Measurements from ENCODE around the gene ANXA8.

- TF ChIP-seq POLR2AphosphoS5 (IDR thresholded peaks at IDR 0.05) (no peak), TAF1 (IDR thresholded peaks at IDR 0.05; ENCODE audit: low read depth) (no peak), EZH2 (IDR thresholded peaks at IDR 0.05; ENCODE audit: borderline replicate concordance, insufficient read depth, low read length, poor library complexity, severe bottlenecking) (no peak)
- TF ChIP-seq, protein P1, sequence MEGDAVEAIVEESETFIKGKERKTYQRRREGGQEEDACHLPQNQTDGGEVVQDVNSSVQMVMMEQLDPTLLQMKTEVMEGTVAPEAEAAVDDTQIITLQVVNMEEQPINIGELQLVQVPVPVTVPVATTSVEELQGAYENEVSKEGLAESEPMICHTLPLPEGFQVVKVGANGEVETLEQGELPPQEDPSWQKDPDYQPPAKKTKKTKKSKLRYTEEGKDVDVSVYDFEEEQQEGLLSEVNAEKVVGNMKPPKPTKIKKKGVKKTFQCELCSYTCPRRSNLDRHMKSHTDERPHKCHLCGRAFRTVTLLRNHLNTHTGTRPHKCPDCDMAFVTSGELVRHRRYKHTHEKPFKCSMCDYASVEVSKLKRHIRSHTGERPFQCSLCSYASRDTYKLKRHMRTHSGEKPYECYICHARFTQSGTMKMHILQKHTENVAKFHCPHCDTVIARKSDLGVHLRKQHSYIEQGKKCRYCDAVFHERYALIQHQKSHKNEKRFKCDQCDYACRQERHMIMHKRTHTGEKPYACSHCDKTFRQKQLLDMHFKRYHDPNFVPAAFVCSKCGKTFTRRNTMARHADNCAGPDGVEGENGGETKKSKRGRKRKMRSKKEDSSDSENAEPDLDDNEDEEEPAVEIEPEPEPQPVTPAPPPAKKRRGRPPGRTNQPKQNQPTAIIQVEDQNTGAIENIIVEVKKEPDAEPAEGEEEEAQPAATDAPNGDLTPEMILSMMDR (IDR thresholded peaks at IDR 0.05; ENCODE audit: poor library complexity, severe bottlenecking), result no peak
These were observed 25.3 kb downstream of the ANXA8 start for GRCh38 chr10:47458466-47459154.

All from neural cell (in vitro differentiated cells).